T-helper 17 cell (primary cell): Measurements from ENCODE around the gene MMP24. TPM values are rescaled to one million over a fixed set of nuclear protein-coding genes. Genes with fewer than 3 reads are reported as not detected.

Experiments used
- total RNA-seq, 4 donors: library from RNA in 2 of 4; stranded (reverse) in 2 of 4; gene quantifications; one replicate each; pipeline ENCODE4 v1.2.3 and lab custom pipeline; 2022 to 2026

MMP24 gene
- total RNA-seq, 2 donors from 2014 or later = 0.15 to 0.16 TPM

Other genes starting within 250 kb of the MMP24 start
- gene TRPC4AP, start 133.9 kb upstream of the MMP24 start, total RNA-seq = 10 to 100 TPM; 50.8 to 52.7 TPM
- 10 to 100 TPM; 24.1 to 29.7 TPM for gene EDEM2, start 79.4 kb upstream of the MMP24 start, total RNA-seq
- 1 to 10 TPM in 1 of 2 donors, under 1 TPM in 1; 0.89 to 1.5 TPM for gene PROCR, start 54.6 kb upstream of the MMP24 start, total RNA-seq
- 10 to 100 TPM; 60.8 to 64.4 TPM for gene MMP24OS, start 51.4 kb downstream of the MMP24 start, total RNA-seq
- gene EIF6, start 58.1 kb downstream of the MMP24 start, total RNA-seq = 10 to 100 TPM; 39.4 to 43.6 TPM
- not detected for gene FAM83C, start 65.7 kb downstream of the MMP24 start, total RNA-seq
- gene UQCC1, start 185.3 kb downstream of the MMP24 start, total RNA-seq = 10 to 100 TPM; 24.9 to 32.0 TPM
- not detected for gene GDF5, start 211.5 kb downstream of the MMP24 start, total RNA-seq
- 10 to 100 TPM; 36.6 to 44.4 TPM for gene CEP250, start 228.9 kb downstream of the MMP24 start, total RNA-seq